Stomach (tissue), 9 donors: ENCODE results near the gene FRMD4B. TPM values are rescaled to one million over a fixed set of nuclear protein-coding genes. Genes with fewer than 3 reads are reported as not detected.

Source experiments
- DNase-seq, 2 donors: peaks; one replicate each; pipeline versions ENCODE4 v3.0.0 to v3.0.0-alpha.2; 2013 to 2019
- H3K27ac ChIP-seq, 5 donors: fragments of 200-600 bp in 4 of 5; sonication (generic) in 4 of 5; one replicate each; pipeline ENCODE4 v1.5.1; 2013 to 2019; ENCODE audit warnings: mild to moderate bottlenecking in 1 of 5, moderate library complexity in 1 of 5
- H3K27me3 ChIP-seq, 3 donors: fragments of 200-600 bp; sonication (generic); one replicate each; pipeline ENCODE4 v1.5.1; 2017 to 2019; ENCODE audit warnings: mixed run types in 1 of 3
- H3K36me3 ChIP-seq, 4 donors: fragments of 200-600 bp; sonication (generic); 1 replicate in 3 of 4; 2 replicates in 1 of 4; pipeline ENCODE4 v1.5.1; 2016 to 2019
- H3K4me1 ChIP-seq, 4 donors: fragments of 200-600 bp; sonication (generic); one replicate each; pipeline ENCODE4 v1.5.1; 2016 to 2019
- H3K4me3 ChIP-seq, 4 donors: fragments of 200-600 bp; sonication (generic) in 3 of 4; one replicate each; pipeline ENCODE4 v1.5.1; 2016 to 2019; ENCODE audit warnings: mild to moderate bottlenecking in 1 of 4
- H3K9me3 ChIP-seq, 4 donors: fragments of 200-600 bp; sonication (generic); one replicate each; pipeline ENCODE4 v1.5.1; 2016 to 2019
- CTCF ChIP-seq, 7 experiments: fragments of 450-650 bp in 4 of 7; fragments of 200-600 bp in 3 of 7; sonication (generic) in 3 of 7; IDR thresholded peaks; one replicate each; pipeline ENCODE4 v1.5.1; 2016 to 2019; ENCODE audit warnings: antibody characterized with exemption in 7 of 7, control low read depth in 2 of 7, mild to moderate bottlenecking in 1 of 7
- EP300 ChIP-seq: sonication (generic); formaldehyde crosslinking; IDR thresholded peaks from one replicate; pipeline ENCODE4 v1.6.1; 2017; ENCODE audit warnings: antibody characterized with exemption
- POLR2A ChIP-seq, 4 donors: fragments of 450-650 bp; IDR thresholded peaks; one replicate each; pipeline ENCODE4 v1.6.1; 2016; ENCODE audit warnings: antibody characterized with exemption in 4 of 4, control low read depth in 2 of 4, mild to moderate bottlenecking in 1 of 4, moderate library complexity in 1 of 4
- POLR2AphosphoS5 ChIP-seq, 3 donors: sonication (generic); formaldehyde crosslinking; IDR thresholded peaks; one replicate each; pipeline ENCODE4 v1.6.1; 2016; ENCODE audit warnings: antibody characterized with exemption in 3 of 3
- WGBS, 5 donors: extraction: QIAGEN DNeasy Blood & Tissue Kit in 3 of 5; methylation state at CpG; one replicate each; pipeline versions ENCODE4 v1.1.5 to v1.1.7; 2013 to 2018; 5-methylcytosine and 5-hydroxymethylcytosine counted together
- intact Hi-C: fragments of 100-400 bp; cut with DNase I; formaldehyde crosslinking; loops from one replicate; pipeline ENCODE4 v1.15.1; 2023; ENCODE audit warnings: low total_unique reads
- polyA plus RNA-seq, 3 donors: library from polyadenylated mRNA; stranded (reverse); fragments of 200-250 nt; gene quantifications; one replicate each; pipeline ENCODE4 v1.2.3, GENCODE V29; 2013
- total RNA-seq, 5 donors: library from RNA; depleted of rRNA; stranded (reverse); fragments of >200 nt; gene quantifications; one replicate each; pipeline versions ENCODE4 v1.1.0 to v1.2.3, GENCODE V29; 2014 to 2016
- donor health status: healthy with polysubstance abuse.
- donor health status: Bipolar disorder and iron deficiency.
- donor health status: healthy.

The FRMD4B gene
- total and polyA plus RNA-seq, 8 donors, result 5.2 to 35.6 (median 21.0) TPM

GRCh38 chr3:69260216-69260787, 125.6 kb downstream of the FRMD4B start:
- no peak overlapping the region for H3K4me3 ChIP-seq
- 94 to 96% (median 95%) methylated on average over 25 to 35 of the region's 35 CpGs for WGBS, 5 donors
- no peak for DNase-seq
- no peaks in the 10 kb centered on the region for H3K27me3 ChIP-seq
- intact Hi-C loops, result no loop called here
- TF ChIP-seq CTCF (IDR thresholded peaks at IDR 0.05) (no peak), POLR2AphosphoS5 (IDR thresholded peaks at IDR 0.05) (no peak), EP300 (no peak), POLR2A (IDR thresholded peaks at IDR 0.05) (no peak)
- no peaks in the 10 kb centered on the region for H3K4me1 ChIP-seq
- H3K36me3 ChIP-seq, result no peaks in the 10 kb centered on the region
- no peak overlapping the region for H3K27ac ChIP-seq
- H3K9me3 ChIP-seq, result peaks cover 0 to 6% (median 0%) of the 10 kb centered on the region in 4 donors

GRCh38 chr3:69259125-69259524, 126.8 kb downstream of the FRMD4B start:
- no peak overlapping the region for H3K27ac ChIP-seq

GRCh38 chr3:69255928-69256327, 130.0 kb downstream of the FRMD4B start:
- WGBS, 5 donors, result 64 to 86% (median 70%) methylated on average over 3 of the region's 3 CpGs
- intact Hi-C loops, result no loop called here
- H3K27me3 ChIP-seq, result no peaks in the 10 kb centered on the region
- H3K9me3 ChIP-seq, result peaks cover 0 to 6% (median 0%) of the 10 kb centered on the region in 4 donors
- no peak for DNase-seq
- TF ChIP-seq EP300 (no peak), POLR2AphosphoS5 (IDR thresholded peaks at IDR 0.05) (no peak), POLR2A (IDR thresholded peaks at IDR 0.05) (no peak), CTCF (IDR thresholded peaks at IDR 0.05) (no peak)
- H3K36me3 ChIP-seq, result no peaks in the 10 kb centered on the region
- no peak overlapping the region for H3K27ac ChIP-seq
- no peaks in the 10 kb centered on the region for H3K4me1 ChIP-seq
- H3K4me3 ChIP-seq, result no peak overlapping the region

More at GRCh38 chr3:69259125-69259524, 126.8 kb downstream of the FRMD4B start:
- no peak for TF ChIP-seq POLR2A (IDR thresholded peaks at IDR 0.05)
- no peak for TF ChIP-seq CTCF (IDR thresholded peaks at IDR 0.05)
- TF ChIP-seq POLR2AphosphoS5 (IDR thresholded peaks at IDR 0.05), result no peak
- TF ChIP-seq EP300, result no peak
- intact Hi-C loops, result no loop called here
- Histone ChIP-seq H3K36me3 (no peaks in the 10 kb centered on the region), H3K4me1 (no peaks in the 10 kb centered on the region), H3K27me3 (no peaks in the 10 kb centered on the region), H3K9me3 (peaks cover 0 to 6% (median 0%) of the 10 kb centered on the region in 4 donors), H3K4me3 (no peak overlapping the region)
- 86 to 97% (median 95%) methylated on average over 9 of the region's 9 CpGs for WGBS, 5 donors
- DNase-seq, result no peak

- no peaks in the 10 kb centered on the region for H3K27me3 ChIP-seq
- no peak overlapping the region for H3K4me3 ChIP-seq
- no peaks in the 10 kb centered on the region for H3K9me3 ChIP-seq
- TF ChIP-seq POLR2AphosphoS5 (IDR thresholded peaks at IDR 0.05) (no peak), CTCF (IDR thresholded peaks at IDR 0.05) (no peak), POLR2A (IDR thresholded peaks at IDR 0.05) (no peak), EP300 (no peak)
- H3K36me3 ChIP-seq, result no peaks in the 10 kb centered on the region
- H3K27ac ChIP-seq, result no peak overlapping the region
- H3K4me1 ChIP-seq, result no peaks in the 10 kb centered on the region
- intact Hi-C loops, result no loop called here
- DNase-seq, result no peak
- 73 to 92% (median 87%) methylated on average over 4 of the region's 4 CpGs for WGBS, 5 donors
These were observed 131.5 kb downstream of the FRMD4B start for GRCh38 chr3:69254351-69254750.
